ENCODE data around the gene TIAL1. TPM values are rescaled to one million over a fixed set of nuclear protein-coding genes. Genes with fewer than 3 reads are reported as not detected.
A peak's percentile ranks its signal among the peaks of the same experiment; 100 is the strongest.

The TIAL1 gene
- total and polyA plus RNA-seq, 2 donors (not counting 1 experiment from before 2014, with no cell fraction given): 38.5 to 116 TPM

- no peaks in the 10 kb centered on the region for H3K79me2 ChIP-seq (ENCODE audit: control insufficient read depth, insufficient read depth, low read length)
- H3K4me2 ChIP-seq (ENCODE audit: extremely low read depth, insufficient read depth, low read length): no peak overlapping the region
- H3K36me3 ChIP-seq (ENCODE audit: control insufficient read depth, insufficient read depth, low read length): no peaks in the 10 kb centered on the region
- no peak overlapping the region for H3K9ac ChIP-seq (ENCODE audit: insufficient read depth, low read length)
- no peaks in the 10 kb centered on the region for H4K20me1 ChIP-seq (ENCODE audit: control insufficient read depth, extremely low read depth, insufficient read depth, low read length)
- H2AFZ ChIP-seq (ENCODE audit: low read length): no peak overlapping the region
- no peak overlapping the region for H3K27ac ChIP-seq (ENCODE audit: insufficient read depth, low read length)
- H3K27me3 ChIP-seq (ENCODE audit: control insufficient read depth, insufficient read depth, low read length): no peaks in the 10 kb centered on the region
- no peaks in the 10 kb centered on the region for H3K4me1 ChIP-seq (ENCODE audit: control insufficient read depth, extremely low read depth, insufficient read depth, low read length)
- no peaks in the 10 kb centered on the region for H3K9me3 ChIP-seq (ENCODE audit: control insufficient read depth, insufficient read depth, low read depth, low read length)
- no peak overlapping the region for H3K4me3 ChIP-seq (replicated peaks in 1 of 4; ENCODE audit: control extremely low read depth in 1 of 4, insufficient read depth in 1 of 4, low read depth in 3 of 4, low read length in 4 of 4)
- no peak for TF ChIP-seq EZH2 (IDR thresholded peaks at IDR 0.05; ENCODE audit: low read length, missing control alignments)
- no peak for TF ChIP-seq CTCF (conservative IDR thresholded peaks at IDR 0.05 in 1 of 2, IDR thresholded peaks at IDR 0.05 in 1 of 2; ENCODE audit: low read depth in 1 of 2, low read length in 2 of 2)
- DNase-seq (ENCODE audit: low read depth in 2 of 2): peak; percentile 50 to 55
Observed at GRCh38 chr10:119643306-119644204, 46.8 kb upstream of the TIAL1 start.

GRCh38 chr10:119642556-119643111, 45.9 kb upstream of the TIAL1 start:
- no peaks in the 10 kb centered on the region for H4K20me1 ChIP-seq (ENCODE audit: control insufficient read depth, extremely low read depth, insufficient read depth, low read length)
- H3K27ac ChIP-seq (ENCODE audit: insufficient read depth, low read length): no peak overlapping the region
- no peak overlapping the region for H3K4me3 ChIP-seq (replicated peaks in 1 of 4; ENCODE audit: control extremely low read depth in 1 of 4, insufficient read depth in 1 of 4, low read depth in 3 of 4, low read length in 4 of 4)
- no peak for TF ChIP-seq EZH2 (IDR thresholded peaks at IDR 0.05; ENCODE audit: low read length, missing control alignments)
- no peak for TF ChIP-seq CTCF (conservative IDR thresholded peaks at IDR 0.05 in 1 of 2, IDR thresholded peaks at IDR 0.05 in 1 of 2; ENCODE audit: low read depth in 1 of 2, low read length in 2 of 2)
- H3K79me2 ChIP-seq (ENCODE audit: control insufficient read depth, insufficient read depth, low read length): no peaks in the 10 kb centered on the region
- no peak overlapping the region for H2AFZ ChIP-seq (ENCODE audit: low read length)
- H3K9ac ChIP-seq (ENCODE audit: insufficient read depth, low read length): no peak overlapping the region
- no peaks in the 10 kb centered on the region for H3K9me3 ChIP-seq (ENCODE audit: control insufficient read depth, insufficient read depth, low read depth, low read length)
- no peaks in the 10 kb centered on the region for H3K27me3 ChIP-seq (ENCODE audit: control insufficient read depth, insufficient read depth, low read length)
- H3K36me3 ChIP-seq (ENCODE audit: control insufficient read depth, insufficient read depth, low read length): no peaks in the 10 kb centered on the region
- DNase-seq (ENCODE audit: low read depth in 2 of 2): peak in 1 of 2 donors; percentile 56
- H3K4me1 ChIP-seq (ENCODE audit: control insufficient read depth, extremely low read depth, insufficient read depth, low read length): no peaks in the 10 kb centered on the region
- H3K4me2 ChIP-seq (ENCODE audit: extremely low read depth, insufficient read depth, low read length): no peak overlapping the region

GRCh38 chr10:119640875-119641526, 44.2 kb upstream of the TIAL1 start:
- Histone ChIP-seq H3K4me2 (ENCODE audit: extremely low read depth, insufficient read depth, low read length) (no peak overlapping the region), H3K9ac (ENCODE audit: insufficient read depth, low read length) (no peak overlapping the region), H3K4me1 (ENCODE audit: control insufficient read depth, extremely low read depth, insufficient read depth, low read length) (no peaks in the 10 kb centered on the region), H4K20me1 (ENCODE audit: control insufficient read depth, extremely low read depth, insufficient read depth, low read length) (no peaks in the 10 kb centered on the region), H3K4me3 (replicated peaks in 1 of 4; ENCODE audit: control extremely low read depth in 1 of 4, insufficient read depth in 1 of 4, low read depth in 3 of 4, low read length in 4 of 4) (no peak overlapping the region), H3K27me3 (ENCODE audit: control insufficient read depth, insufficient read depth, low read length) (no peaks in the 10 kb centered on the region), H3K79me2 (ENCODE audit: control insufficient read depth, insufficient read depth, low read length) (no peaks in the 10 kb centered on the region), H2AFZ (ENCODE audit: low read length) (no peak overlapping the region), H3K9me3 (ENCODE audit: control insufficient read depth, insufficient read depth, low read depth, low read length) (no peaks in the 10 kb centered on the region), H3K27ac (ENCODE audit: insufficient read depth, low read length) (no peak overlapping the region), H3K36me3 (ENCODE audit: control insufficient read depth, insufficient read depth, low read length) (no peaks in the 10 kb centered on the region)
- no peak for DNase-seq (ENCODE audit: low read depth in 2 of 2)
- TF ChIP-seq CTCF (conservative IDR thresholded peaks at IDR 0.05 in 1 of 2, IDR thresholded peaks at IDR 0.05 in 1 of 2; ENCODE audit: low read depth in 1 of 2, low read length in 2 of 2): no peak
- no peak for TF ChIP-seq EZH2 (IDR thresholded peaks at IDR 0.05; ENCODE audit: low read length, missing control alignments)

Data from fibroblast of lung (primary cell).